ENCODE data around the gene DNER. TPM values are rescaled to one million over a fixed set of nuclear protein-coding genes. Genes with fewer than 3 reads are reported as not detected.

Gene DNER
- total and polyA plus RNA-seq, 2 of the 4 experiments (the other 2 are of a cell fraction) = under 0.01 to 0.14 TPM

GRCh38 chr2:229462112-229462511 is 252.2 kb downstream of the DNER start:
- no peak overlapping the region for H4K8ac ChIP-seq (ENCODE audit: low read depth in 2 of 2, low read length in 2 of 2)
- H3K56ac ChIP-seq (ENCODE audit: extremely low read depth, insufficient read depth, low read length) = no peak overlapping the region
- H4K20me1 ChIP-seq (ENCODE audit: insufficient read depth, low read length) = no peaks in the 10 kb centered on the region
- H3K4me2 ChIP-seq (ENCODE audit: low read depth, low read length) = no peak overlapping the region
- H2BK120ac ChIP-seq (ENCODE audit: low read depth, low read length) = no peak overlapping the region
- no peak overlapping the region for H2AFZ ChIP-seq (replicated peaks; ENCODE audit: low read length, poor library complexity)
- no peaks in the 10 kb centered on the region for H3K4me1 ChIP-seq (ENCODE audit: control insufficient read depth, insufficient read depth, low read length)
- ATAC-seq (ENCODE audit: low read depth) (no peak), DNase-seq (no peak)
- no TSS peak for BruUV-seq (replicated peaks)
- no peak overlapping the region for H4K5ac ChIP-seq (ENCODE audit: low read depth, low read length)
- no peak overlapping the region for H3K18ac ChIP-seq (ENCODE audit: low read depth, low read length)
- no peak overlapping the region for H3K23ac ChIP-seq (ENCODE audit: low read depth, low read length)
- H2AK9ac ChIP-seq (replicated peaks; ENCODE audit: low read depth, low read length, poor library complexity) = no peak overlapping the region
- H3K27ac ChIP-seq (ENCODE audit: insufficient read depth, low read length) = no peak overlapping the region
- no peak overlapping the region for H4K91ac ChIP-seq (ENCODE audit: insufficient read depth, low read depth, low read length)
- TF ChIP-seq MAFK (IDR thresholded peaks at IDR 0.05; ENCODE audit: low read depth, low read length) = peak; percentile 32
- no peak for TF ChIP-seq FOS (IDR thresholded peaks at IDR 0.05; ENCODE audit: low read depth, low read length)
- H3K9me3 ChIP-seq (ENCODE audit: control insufficient read depth, insufficient read depth, low read length) = 0 out of 2 replicates have a peak, but pooled peaks cover 1% of the 10 kb centered on the region
- no peak overlapping the region for H2BK20ac ChIP-seq (ENCODE audit: low read depth, low read length)
- ChIA-PET POLR2A (ENCODE audit: unreplicated experiment) (no interaction called here), CTCF (no interaction called here)
- no peak overlapping the region for H3K14ac ChIP-seq (replicated peaks; ENCODE audit: low read depth, low read length)
- dilution Hi-C loops (cut with HindIII; ENCODE audit: low sequenced_read_pairs, unreplicated experiment) (no loop called here), in situ Hi-C loops (cut with MboI; ENCODE audit: low sequenced_read_pairs) (no loop called here), intact Hi-C loops (cut with micrococcal nuclease) (no loop called here)
- no peak overlapping the region for H3K4ac ChIP-seq (ENCODE audit: low read depth, low read length)
- no peaks in the 10 kb centered on the region for H3K79me1 ChIP-seq (ENCODE audit: low read depth in 1 of 2, low read length in 2 of 2)
- no peaks in the 10 kb centered on the region for H3K27me3 ChIP-seq (ENCODE audit: control insufficient read depth, insufficient read depth, low read length)
- H3K9me1 ChIP-seq (ENCODE audit: insufficient read depth, low read length) = no peaks in the 10 kb centered on the region
- H2BK15ac ChIP-seq (ENCODE audit: low read depth, low read length) = no peak overlapping the region
- no peak overlapping the region for H3K4me3 ChIP-seq (ENCODE audit: insufficient read depth, low read depth, low read length)
- no peak overlapping the region for H3K9ac ChIP-seq (ENCODE audit: low read depth, low read length)
- no peak overlapping the region for H2AK5ac ChIP-seq (ENCODE audit: low read depth, low read length)
- H2BK5ac ChIP-seq (ENCODE audit: low read depth, low read length, poor library complexity, severe bottlenecking) = no peak overlapping the region
- no peaks in the 10 kb centered on the region for H3K36me3 ChIP-seq (ENCODE audit: control insufficient read depth, insufficient read depth, low read length)

Measured in IMR-90 (cell line).